HAP-1 (cell line): ENCODE data around the gene MRPL14.
"Not testable (repeated sequence)": the region's sequence is repeated elsewhere in the genome, so short reads cannot be mapped to it uniquely, and the experiment has no call there.

Source experiments
- DNase-seq, 2 experiments: peaks; one replicate each; pipeline ENCODE4 v3.0.0-alpha.2; 2016 to 2020; ENCODE audit warnings: low spot score in 2 of 2
- H3K27me3 ChIP-seq: fragments of 250-450 bp; sonication (Bioruptor Pico); 2 replicates; pipeline ENCODE4 v1.5.1; 2020; ENCODE audit warnings: low read depth, mild to moderate bottlenecking, moderate library complexity
- H3K36me3 ChIP-seq: fragments of 250-450 bp; sonication (Bioruptor Pico); replicated peaks from 2 replicates; pipeline ENCODE4 v1.5.1; 2020; ENCODE audit warnings: mild to moderate bottlenecking
- H3K4me1 ChIP-seq: fragments of 250-450 bp; sonication (Bioruptor Pico); 2 replicates; pipeline ENCODE4 v1.5.1; 2020; ENCODE audit warnings: mild to moderate bottlenecking
- H3K4me3 ChIP-seq: fragments of 250-450 bp; sonication (Bioruptor Pico); 2 replicates; pipeline ENCODE4 v1.5.1; 2020; ENCODE audit warnings: mild to moderate bottlenecking, moderate library complexity
- H3K9me3 ChIP-seq: fragments of 250-450 bp; sonication (Bioruptor Pico); 2 replicates; pipeline ENCODE4 v1.5.1; 2020; ENCODE audit warnings: mild to moderate bottlenecking, moderate library complexity
- in situ Hi-C: fragments of 300-500 bp; cut with MboI; formaldehyde crosslinking; loops from 3 replicates; pipeline ENCODE4 v1.14.3; 2020; ENCODE audit warnings: low sequenced_read_pairs, inconsistent platforms, mixed read lengths

Gene MRPL14

DNA sequence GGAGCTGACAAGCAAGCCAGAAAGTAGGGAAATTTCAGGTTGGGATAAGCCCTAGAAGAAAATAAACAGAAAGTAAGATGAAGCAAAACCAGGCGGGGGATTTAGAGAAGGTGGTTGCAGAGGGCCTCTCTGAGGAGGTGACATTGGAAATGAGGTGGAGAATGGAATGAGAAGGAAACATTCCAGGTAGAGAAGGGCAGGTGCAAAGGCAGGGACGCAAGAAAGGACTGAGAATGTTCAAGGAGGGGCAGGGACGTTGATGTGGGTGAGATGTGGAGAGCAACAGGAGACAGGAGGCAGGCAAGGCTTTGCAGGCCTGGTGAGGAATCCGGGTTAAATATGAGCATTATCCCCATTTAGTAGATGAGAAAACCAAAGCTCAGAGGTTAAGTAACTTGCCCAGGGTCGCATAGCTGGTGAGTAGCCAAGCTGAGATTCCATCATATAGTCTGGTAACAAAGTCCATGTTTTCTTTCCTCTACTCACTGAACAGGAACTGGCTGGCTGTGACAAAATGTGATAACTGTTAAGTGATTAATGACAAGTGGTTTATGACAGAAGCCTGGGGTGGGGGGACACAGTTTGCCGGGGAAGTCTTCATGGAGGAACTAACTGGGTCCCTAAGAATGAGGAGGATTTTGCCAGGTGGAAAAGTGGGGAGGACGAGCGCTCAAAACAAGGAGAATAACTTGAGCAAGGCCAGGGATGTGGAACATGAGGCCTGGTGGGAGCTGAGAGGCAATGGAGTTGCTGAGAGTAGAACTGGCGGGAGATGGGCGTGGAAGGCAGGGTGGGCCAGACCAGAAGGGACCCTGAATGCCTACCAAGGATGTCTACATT lies 32.6 kb downstream of the MRPL14 start:
- no peak for DNase-seq
- no peaks in the 10 kb centered on the region for H3K4me1 ChIP-seq
- in situ Hi-C loops, result loop anchor here (25.0 kb wide), 1 partner anchor 432 kb away; no protein-coding TSS in a partner anchor

DNA sequence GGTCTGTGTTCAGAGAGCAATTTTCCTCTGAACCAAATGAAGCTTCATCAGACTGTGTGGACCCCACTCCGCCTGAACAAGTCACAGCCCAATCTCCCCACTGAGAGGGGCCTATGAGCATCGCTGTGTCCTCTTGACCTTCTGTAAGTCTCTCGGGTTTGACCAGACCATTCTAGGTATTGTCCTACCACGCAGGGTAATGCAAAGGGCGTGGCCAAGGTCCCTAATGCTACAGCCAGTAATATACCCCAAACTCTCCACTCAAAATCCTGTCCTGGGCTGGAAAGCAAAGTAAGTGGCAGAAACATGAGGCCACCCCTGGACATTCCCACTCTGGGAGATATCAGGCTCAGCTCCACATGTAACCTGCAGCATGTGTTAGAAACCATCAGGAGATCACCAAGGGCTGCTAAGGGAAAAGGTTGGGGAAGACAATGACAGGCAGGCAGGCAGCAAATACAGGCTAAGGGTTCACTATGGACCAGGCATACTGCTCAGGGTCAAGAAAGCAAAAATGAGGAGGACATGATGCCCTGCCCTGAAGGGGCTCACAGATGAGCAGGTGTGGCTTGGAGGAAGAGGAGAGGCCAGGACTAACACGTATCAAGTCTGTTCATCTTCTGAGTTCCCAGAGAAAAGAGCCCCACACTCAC lies 33.4 kb downstream of the MRPL14 start:
- Histone ChIP-seq H3K27me3 (no peaks in the 10 kb centered on the region), H3K4me3 (no peak overlapping the region), H3K9me3 (no peaks in the 10 kb centered on the region), H3K4me1 (no peaks in the 10 kb centered on the region), H3K36me3 (no peaks in the 10 kb centered on the region)
- DNase-seq, result no peak
- in situ Hi-C loops, result loop anchor here (25.0 kb wide), 1 partner anchor 432 kb away; no protein-coding TSS in a partner anchor

More for the DNA sequence above, 32.6 kb downstream of the MRPL14 start:
- Histone ChIP-seq H3K36me3 (no peaks in the 10 kb centered on the region), H3K4me3 (no peak overlapping the region), H3K27me3 (no peaks in the 10 kb centered on the region), H3K9me3 (no peaks in the 10 kb centered on the region)

DNA sequence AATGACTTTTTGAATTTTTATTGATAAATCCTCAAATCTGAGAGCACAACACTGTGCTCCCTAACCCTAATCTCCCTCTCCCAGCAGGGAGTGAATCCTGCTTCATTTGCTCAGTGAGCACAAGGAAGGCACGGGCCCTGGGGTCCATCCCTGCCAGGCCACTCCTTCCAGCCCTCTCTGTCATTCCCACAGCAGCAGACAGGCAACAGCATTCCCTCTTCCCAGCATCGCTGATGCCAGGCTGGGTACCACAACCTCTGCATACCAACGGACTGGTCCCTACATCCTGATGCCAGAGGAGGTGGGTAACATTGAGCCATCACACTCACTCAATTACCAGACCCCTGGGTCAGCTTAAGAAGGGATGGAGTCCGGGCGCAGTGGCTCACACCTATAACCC lies 34.2 kb downstream of the MRPL14 start:
- in situ Hi-C loops, result loop anchor here (25.0 kb wide), 1 partner anchor 431 kb away; no protein-coding TSS in a partner anchor
- Histone ChIP-seq H3K27me3 (no peaks in the 10 kb centered on the region), H3K4me3 (no peak overlapping the region), H3K4me1 (no peaks in the 10 kb centered on the region), H3K36me3 (no peaks in the 10 kb centered on the region), H3K9me3 (no peaks in the 10 kb centered on the region)
- no peak for DNase-seq

DNA sequence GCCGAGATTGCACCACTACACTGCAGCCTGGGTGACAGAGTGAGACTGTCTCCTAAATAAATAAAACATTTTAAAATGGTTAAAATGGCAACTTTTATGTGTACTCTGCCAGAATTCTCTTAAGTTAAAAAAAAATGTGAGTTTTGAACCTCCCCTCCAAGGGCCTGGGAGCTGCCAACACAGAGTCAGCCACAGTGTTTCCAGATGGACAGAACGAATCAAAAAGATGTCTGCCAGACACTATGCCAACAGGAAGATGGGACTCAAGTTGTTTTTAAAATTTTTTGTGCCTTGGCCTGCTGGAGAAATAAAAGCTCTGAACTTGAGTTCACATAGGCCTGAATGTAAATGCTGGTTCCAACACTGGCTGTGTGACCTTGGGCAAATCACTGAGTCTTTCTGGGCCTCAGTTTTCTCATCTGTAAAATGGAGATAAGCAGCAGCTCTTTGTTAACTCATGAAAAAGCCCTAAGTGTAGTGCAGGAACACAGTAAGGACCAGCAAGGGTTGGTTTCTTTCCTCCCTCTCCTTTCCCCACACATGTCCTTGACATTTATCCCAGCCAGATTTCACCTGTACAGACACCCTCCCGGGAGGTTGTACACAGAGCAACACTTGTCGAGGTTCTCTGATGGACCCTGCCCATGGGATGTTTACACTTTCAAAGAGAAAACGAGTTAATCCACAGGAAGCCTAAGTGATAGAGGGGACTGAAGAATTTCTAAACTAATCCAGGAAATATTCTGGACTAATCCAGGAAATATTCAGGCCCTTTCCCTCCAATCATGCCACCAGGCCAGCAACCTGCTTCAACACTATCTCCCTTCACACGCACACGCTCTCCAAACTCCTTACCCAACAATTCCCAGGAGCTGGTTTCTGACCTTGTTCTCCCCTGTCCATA lies 35.0 kb downstream of the MRPL14 start:
- Histone ChIP-seq H3K4me3 (no peak overlapping the region), H3K36me3 (no peaks in the 10 kb centered on the region), H3K27me3 (no peaks in the 10 kb centered on the region), H3K9me3 (no peaks in the 10 kb centered on the region), H3K4me1 (no peaks in the 10 kb centered on the region)
- DNase-seq, result no peak
- in situ Hi-C loops, result loop anchor here (25.0 kb wide), 1 partner anchor 430 kb away; no protein-coding TSS in a partner anchor

- not testable (repeated sequence) for H3K4me3 ChIP-seq, H3K4me1 ChIP-seq, DNase-seq, H3K36me3 ChIP-seq, H3K27me3 ChIP-seq, H3K9me3 ChIP-seq
- in situ Hi-C loops, result loop anchor here (25.0 kb wide), 1 partner anchor 429 kb away; no protein-coding TSS in a partner anchor
Measured at GRCh38 chr6:44091356-44091755, 35.9 kb downstream of the MRPL14 start.

- no peak for DNase-seq
- Histone ChIP-seq H3K4me3 (no peak overlapping the region), H3K9me3 (no peaks in the 10 kb centered on the region), H3K4me1 (no peaks in the 10 kb centered on the region), H3K27me3 (no peaks in the 10 kb centered on the region), H3K36me3 (no peaks in the 10 kb centered on the region)
- in situ Hi-C loops, result loop anchor here (25.0 kb wide), 1 partner anchor 428 kb away; no protein-coding TSS in a partner anchor
Measured at GRCh38 chr6:44090465-44090864, 36.8 kb downstream of the MRPL14 start.

DNA sequence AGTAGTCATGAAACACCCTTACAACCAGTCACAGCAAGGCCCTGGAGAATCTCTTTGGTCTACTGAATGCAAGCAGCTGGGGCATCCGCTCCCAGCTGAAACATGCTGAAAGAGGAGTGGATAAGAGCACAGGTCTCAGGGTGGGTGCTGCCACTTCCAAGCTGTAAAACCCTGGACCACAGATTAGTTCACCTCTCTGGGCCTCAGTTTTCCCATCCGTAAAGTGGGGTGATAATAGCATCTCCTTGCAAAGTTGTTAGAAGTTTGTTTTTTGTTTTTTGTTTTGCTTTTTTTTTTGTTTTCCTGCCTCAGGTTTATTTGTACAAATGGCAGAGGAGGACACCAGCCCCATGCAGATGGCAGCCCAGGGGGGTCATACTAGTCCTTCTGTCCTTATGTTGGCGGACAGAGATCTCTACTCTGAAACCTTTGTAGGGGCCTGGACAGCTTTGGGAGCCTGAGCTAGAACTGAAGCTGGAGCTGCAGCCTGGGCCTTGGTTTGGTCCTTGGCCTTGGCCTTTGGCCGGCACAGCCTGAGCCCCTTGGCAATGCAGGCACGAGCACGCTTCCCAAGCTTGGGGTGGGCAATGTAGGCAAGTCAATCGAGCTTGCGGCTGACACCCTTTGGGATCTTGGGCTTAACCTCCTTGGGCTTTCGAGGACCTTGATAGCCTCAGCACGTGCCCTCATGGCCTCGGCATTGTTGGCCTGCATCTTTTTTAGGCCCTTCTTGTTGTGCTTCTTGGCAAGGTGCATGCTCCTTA lies 38.2 kb downstream of the MRPL14 start:
- in situ Hi-C loops, result loop anchor here (5.0 to 25.0 kb wide), 2 partner anchors 63 to 427 kb away; no protein-coding TSS in a partner anchor

DNA sequence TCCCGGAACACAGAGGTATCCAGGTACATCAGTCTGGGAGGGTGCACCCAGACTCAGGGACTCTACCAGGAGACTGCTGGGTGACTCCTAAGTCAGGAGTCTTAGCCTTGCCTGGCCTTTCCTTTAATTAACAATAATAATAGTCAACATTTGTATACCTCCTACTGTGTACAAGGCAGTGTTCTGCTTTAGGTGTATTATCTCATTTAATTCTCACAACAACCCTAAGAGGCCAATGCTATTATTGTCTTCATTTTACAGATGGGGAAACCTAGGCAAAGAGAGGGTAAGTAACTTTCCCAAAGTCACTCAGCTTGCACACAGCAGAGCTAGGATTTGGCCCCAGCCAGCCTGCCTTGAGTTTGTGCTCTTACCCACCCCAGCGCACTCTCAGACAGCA lies 39.6 kb downstream of the MRPL14 start:
- Histone ChIP-seq H3K36me3 (no peaks in the 10 kb centered on the region), H3K27me3 (no peaks in the 10 kb centered on the region), H3K9me3 (no peaks in the 10 kb centered on the region), H3K4me3 (no peak overlapping the region), H3K4me1 (no peaks in the 10 kb centered on the region)
- DNase-seq, result no peak
- in situ Hi-C loops, result loop anchor here (5.0 to 25.0 kb wide), 2 partner anchors 65 to 425 kb away; no protein-coding TSS in a partner anchor

More for the DNA sequence above, 38.2 kb downstream of the MRPL14 start:
- Histone ChIP-seq H3K4me1 (no peaks in the 10 kb centered on the region), H3K9me3 (no peaks in the 10 kb centered on the region), H3K36me3 (no peaks in the 10 kb centered on the region), H3K27me3 (no peaks in the 10 kb centered on the region), H3K4me3 (no peak overlapping the region)
- DNase-seq, result no peak

- H3K27me3 ChIP-seq, result no peaks in the 10 kb centered on the region
- no peaks in the 10 kb centered on the region for H3K9me3 ChIP-seq
- no peaks in the 10 kb centered on the region for H3K36me3 ChIP-seq
- DNase-seq, result no peak
- no peaks in the 10 kb centered on the region for H3K4me1 ChIP-seq
- in situ Hi-C loops, result loop anchor here (5.0 to 25.0 kb wide), 2 partner anchors 65 to 425 kb away; no protein-coding TSS in a partner anchor
- H3K4me3 ChIP-seq, result no peak overlapping the region
Measured at GRCh38 chr6:44086931-44087574, 40.2 kb downstream of the MRPL14 start.

DNA sequence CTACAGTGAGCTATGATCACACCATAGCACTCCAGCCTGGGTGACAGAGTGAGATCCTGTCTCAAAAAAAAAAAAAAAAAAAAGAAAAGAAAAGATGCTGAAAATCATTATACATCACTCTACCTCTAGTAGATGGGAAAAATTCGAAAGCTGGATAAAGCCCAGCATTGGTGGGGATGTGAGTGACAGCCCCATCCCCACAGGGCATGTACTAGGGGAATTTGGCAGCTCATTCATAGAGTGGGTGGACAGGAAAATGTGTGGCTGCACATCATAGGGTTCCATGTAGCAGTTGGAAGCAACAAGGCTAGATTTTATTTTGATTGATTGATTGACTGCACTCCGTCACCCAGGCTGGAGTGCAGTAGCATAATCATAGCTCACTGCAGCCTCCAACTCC lies 42.0 kb downstream of the MRPL14 start:
- DNase-seq, result no peak
- H3K9me3 ChIP-seq, result no peaks in the 10 kb centered on the region
- in situ Hi-C loops, result loop anchor here (5.0 to 25.0 kb wide), 2 partner anchors 67 to 423 kb away; no protein-coding TSS in a partner anchor
- no peaks in the 10 kb centered on the region for H3K36me3 ChIP-seq
- H3K27me3 ChIP-seq, result no peaks in the 10 kb centered on the region
- no peak overlapping the region for H3K4me3 ChIP-seq
- H3K4me1 ChIP-seq, result no peaks in the 10 kb centered on the region

DNA sequence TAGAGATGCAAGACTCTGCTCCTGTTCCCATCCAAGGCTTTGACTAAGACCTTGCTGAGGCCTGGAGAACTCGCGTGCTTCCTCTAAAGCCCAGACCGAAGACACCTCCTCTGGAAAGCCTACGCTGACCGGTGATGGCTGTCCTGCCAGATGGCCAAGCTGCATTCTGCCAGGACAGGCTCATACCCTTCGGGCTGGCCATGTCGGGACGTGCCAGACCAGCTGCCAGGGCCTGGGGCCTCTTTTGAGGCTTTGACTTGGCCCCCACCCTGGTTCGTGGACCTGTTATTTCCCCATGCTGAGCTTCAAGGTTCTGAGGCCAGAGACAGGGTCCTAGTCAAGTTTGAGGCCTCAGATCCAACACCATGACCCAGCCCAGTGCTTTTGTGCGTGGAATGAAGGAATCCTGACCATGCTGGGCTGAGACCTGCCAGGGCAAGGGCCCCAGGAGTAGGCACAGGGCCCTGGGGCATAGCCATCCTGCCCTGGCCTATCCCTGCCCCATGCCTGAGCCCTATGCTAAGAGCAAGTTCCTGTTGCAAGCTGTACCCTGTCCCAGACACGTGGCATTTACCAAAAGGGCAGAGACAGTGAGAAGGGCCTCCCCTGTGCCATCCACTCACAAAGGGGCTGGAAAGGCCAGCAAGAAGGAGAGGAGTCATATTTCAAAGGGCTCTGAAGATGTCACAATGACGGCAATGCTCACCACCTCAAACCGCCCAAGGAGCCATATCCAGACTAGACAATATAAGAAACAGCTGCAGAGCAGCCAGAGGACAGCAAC lies 42.8 kb downstream of the MRPL14 start:
- no peak overlapping the region for H3K4me3 ChIP-seq
- H3K9me3 ChIP-seq, result no peaks in the 10 kb centered on the region
- DNase-seq, result no peak
- H3K36me3 ChIP-seq, result no peaks in the 10 kb centered on the region
- H3K4me1 ChIP-seq, result no peaks in the 10 kb centered on the region
- no peaks in the 10 kb centered on the region for H3K27me3 ChIP-seq
- in situ Hi-C loops, result loop anchor here (5.0 to 25.0 kb wide), 2 partner anchors 68 to 422 kb away; no protein-coding TSS in a partner anchor
